ENCODE measurements around the gene RNF220. TPM values are rescaled to one million over a fixed set of nuclear protein-coding genes. Genes with fewer than 3 reads are reported as not detected.

Gene RNF220
- total RNA-seq, 2 donors from 2014 or later: 85.4 to 124 TPM

- intact Hi-C loops (cut with DNase I): no loop called here
Measured at GRCh38 chr1:44531785-44532566, 126.9 kb downstream of the RNF220 start.

GRCh38 chr1:44532567-44532944 lies 127.5 kb downstream of the RNF220 start:
- 46 to 66% methylated on average over 3 of the region's 3 CpGs for WGBS, 2 donors
- no peak for TF ChIP-seq CTCF (IDR thresholded peaks at IDR 0.05)
- TF ChIP-seq POLR2A (IDR thresholded peaks at IDR 0.05): no peak
- H3K4me1 ChIP-seq: no peaks in the 10 kb centered on the region
- H3K36me3 ChIP-seq (replicated peaks in 1 of 2; ENCODE audit: insufficient read depth in 1 of 2, low read depth in 2 of 2): no peaks in the 10 kb centered on the region
- no peak overlapping the region for H3K27ac ChIP-seq
- DNase-seq (no peak), ATAC-seq (no peak)
- no peak overlapping the region for H3K4me3 ChIP-seq
- intact Hi-C loops (cut with DNase I): no loop called here
- H3K9me3 ChIP-seq: no peaks in the 10 kb centered on the region
- no peaks in the 10 kb centered on the region for H3K27me3 ChIP-seq

More at GRCh38 chr1:44531785-44532566, 126.9 kb downstream of the RNF220 start:
- H3K9me3 ChIP-seq: no peaks in the 10 kb centered on the region
- H3K27ac ChIP-seq: no peak overlapping the region
- H3K36me3 ChIP-seq (replicated peaks in 1 of 2; ENCODE audit: insufficient read depth in 1 of 2, low read depth in 2 of 2): no peaks in the 10 kb centered on the region
- no peaks in the 10 kb centered on the region for H3K27me3 ChIP-seq
- DNase-seq (no peak), ATAC-seq (no peak)
- TF ChIP-seq POLR2A (IDR thresholded peaks at IDR 0.05) (no peak), CTCF (IDR thresholded peaks at IDR 0.05) (no peak)
- no peak overlapping the region for H3K4me3 ChIP-seq
- H3K4me1 ChIP-seq: no peaks in the 10 kb centered on the region
- 42 to 58% methylated on average over 4 of the region's 4 CpGs for WGBS, 2 donors

- no peaks in the 10 kb centered on the region for H3K4me1 ChIP-seq
- ATAC-seq (no peak), DNase-seq (no peak)
- H3K4me3 ChIP-seq: no peak overlapping the region
- H3K27ac ChIP-seq: no peak overlapping the region
- intact Hi-C loops (cut with DNase I): no loop called here
- no peaks in the 10 kb centered on the region for H3K27me3 ChIP-seq
- no peak for TF ChIP-seq POLR2A (IDR thresholded peaks at IDR 0.05)
- H3K36me3 ChIP-seq (replicated peaks in 1 of 2; ENCODE audit: insufficient read depth in 1 of 2, low read depth in 2 of 2): no peaks in the 10 kb centered on the region
- WGBS, 2 donors: 53 to 57% methylated on average over 6 of the region's 6 CpGs
- H3K9me3 ChIP-seq: no peaks in the 10 kb centered on the region
Measured at GRCh38 chr1:44534771-44535170, 129.7 kb downstream of the RNF220 start.

GRCh38 chr1:44536357-44537209 lies 131.5 kb downstream of the RNF220 start:
- Histone ChIP-seq H3K9me3 (no peaks in the 10 kb centered on the region), H3K4me1 (no peaks in the 10 kb centered on the region), H3K4me3 (no peak overlapping the region), H3K27me3 (no peaks in the 10 kb centered on the region), H3K36me3 (replicated peaks in 1 of 2; ENCODE audit: insufficient read depth in 1 of 2, low read depth in 2 of 2) (no peaks in the 10 kb centered on the region), H3K27ac (no peak overlapping the region)
- 71 to 72% methylated on average over 17 to 18 of the region's 18 CpGs for WGBS, 2 donors
- no peak for TF ChIP-seq CTCF (IDR thresholded peaks at IDR 0.05)
- no peak for TF ChIP-seq POLR2A (IDR thresholded peaks at IDR 0.05)
- ATAC-seq (no peak), DNase-seq (no peak)
- intact Hi-C loops (cut with DNase I): no loop called here

- TF ChIP-seq POLR2A (IDR thresholded peaks at IDR 0.05) (no peak), CTCF (IDR thresholded peaks at IDR 0.05) (no peak)
- no peak for ATAC-seq
Measured at GRCh38 chr1:44537538-44537937, 132.5 kb downstream of the RNF220 start.

More at GRCh38 chr1:44537538-44537937, 132.5 kb downstream of the RNF220 start:
- Histone ChIP-seq H3K9me3 (no peaks in the 10 kb centered on the region), H3K36me3 (replicated peaks in 1 of 2; ENCODE audit: insufficient read depth in 1 of 2, low read depth in 2 of 2) (no peaks in the 10 kb centered on the region), H3K27ac (no peak overlapping the region), H3K4me1 (no peaks in the 10 kb centered on the region), H3K4me3 (no peak overlapping the region), H3K27me3 (no peaks in the 10 kb centered on the region)
- DNase-seq: no peak
- intact Hi-C loops (cut with DNase I): no loop called here
- WGBS, 2 donors: 87 to 88% methylated on average over 6 of the region's 6 CpGs

Data from body of pancreas (tissue), 4 donors.